ENCODE data around the gene PLPPR1.

PLPPR1 gene

DNA sequence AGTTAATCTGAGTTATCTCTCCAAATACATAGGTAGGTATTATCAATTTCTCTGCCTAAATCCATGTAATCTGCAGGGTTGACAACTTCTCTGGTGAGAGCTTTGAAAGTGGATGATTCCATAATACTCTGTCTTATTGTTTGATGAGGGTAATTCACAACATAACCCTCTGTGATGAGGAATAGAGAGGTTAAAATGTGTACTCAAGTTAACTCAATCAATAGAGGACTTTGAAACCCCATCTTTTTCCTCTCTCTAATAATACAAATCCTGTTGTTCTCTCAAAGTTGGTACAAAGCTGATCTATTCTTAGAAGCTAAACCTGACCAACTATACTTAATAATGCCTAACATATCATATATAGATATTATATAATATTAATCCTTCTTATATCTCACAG is 100.1 kb downstream of the PLPPR1 start:
- no peak for DNase-seq

DNA sequence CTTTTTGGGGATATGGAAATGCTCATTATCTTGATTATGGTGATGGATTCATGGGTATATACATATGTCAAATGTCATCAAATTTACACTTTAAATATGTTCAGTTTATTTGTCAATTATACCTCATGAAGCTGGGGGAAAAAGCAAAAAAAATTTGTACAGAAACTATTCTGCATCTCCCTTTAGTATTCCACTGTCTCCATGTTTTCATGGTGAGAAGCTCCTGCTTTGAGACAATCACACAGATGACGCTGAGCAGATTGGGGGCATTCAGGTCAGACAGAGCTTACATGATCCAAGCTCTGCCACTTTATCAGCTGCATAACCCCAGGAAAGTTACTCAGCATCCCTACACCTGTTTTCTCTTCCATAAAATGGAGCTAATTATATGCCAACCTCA is 101.5 kb downstream of the PLPPR1 start:
- DNase-seq, result peak; percentile 13

DNA sequence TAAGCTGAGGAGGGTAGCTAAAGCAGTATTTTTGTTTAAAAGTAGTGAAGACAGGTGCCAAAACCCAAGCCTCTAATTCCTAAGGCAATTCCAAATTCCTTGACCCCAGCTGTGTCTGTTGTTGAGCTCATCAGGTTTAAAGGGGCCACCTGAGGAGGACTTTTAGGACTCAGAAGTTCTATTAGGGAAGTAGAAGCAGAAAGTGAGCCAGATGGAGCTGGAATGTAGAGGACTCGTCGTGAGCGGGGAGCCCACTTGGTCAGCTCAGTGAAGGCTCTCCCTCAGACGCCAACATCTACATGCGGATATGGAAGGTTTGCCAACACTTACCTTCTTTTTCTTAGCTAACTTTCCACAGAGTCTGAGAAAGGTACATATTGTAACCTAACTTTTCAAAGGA is 102.8 kb downstream of the PLPPR1 start:
- no peak for DNase-seq

DNA sequence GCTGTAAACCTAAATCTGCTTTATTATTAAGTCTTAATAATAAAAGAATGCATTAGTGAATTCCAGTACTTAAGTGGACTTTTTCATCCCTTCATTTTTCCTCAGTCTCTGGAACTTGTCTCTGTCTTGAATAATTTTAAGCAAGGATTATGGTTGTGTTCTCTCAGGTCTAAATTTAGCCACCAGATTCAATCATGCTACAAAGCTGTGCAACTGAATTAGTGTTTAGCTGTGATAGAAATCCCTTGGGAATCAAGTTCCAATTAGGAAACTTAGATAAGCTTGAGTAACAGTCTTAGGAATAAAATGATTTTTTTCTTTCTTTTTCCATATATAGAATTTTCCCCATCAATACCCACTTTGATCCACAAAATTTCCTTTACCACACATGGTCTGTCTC is 104.3 kb downstream of the PLPPR1 start:
- peak; percentile 48 for DNase-seq

DNA sequence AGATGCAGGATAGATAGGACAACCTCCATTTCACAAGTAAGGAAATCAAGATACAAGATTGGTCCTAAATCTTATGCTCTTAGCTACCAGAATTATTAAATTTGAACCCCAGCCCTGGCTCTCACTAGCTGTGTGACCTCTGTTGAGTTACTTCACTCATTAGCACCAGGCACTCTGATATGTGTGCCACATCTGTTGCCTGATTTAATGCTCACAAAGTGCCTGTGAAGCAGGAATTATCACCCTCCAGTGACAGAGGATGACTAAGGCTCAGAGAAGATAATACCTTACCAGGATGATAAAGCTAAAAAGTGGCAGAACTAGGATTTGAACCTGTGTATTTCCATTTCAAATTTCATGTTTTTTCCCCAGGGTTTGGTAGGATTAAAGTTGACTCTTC is 110.0 kb downstream of the PLPPR1 start:
- peak; percentile 85 for DNase-seq

DNA sequence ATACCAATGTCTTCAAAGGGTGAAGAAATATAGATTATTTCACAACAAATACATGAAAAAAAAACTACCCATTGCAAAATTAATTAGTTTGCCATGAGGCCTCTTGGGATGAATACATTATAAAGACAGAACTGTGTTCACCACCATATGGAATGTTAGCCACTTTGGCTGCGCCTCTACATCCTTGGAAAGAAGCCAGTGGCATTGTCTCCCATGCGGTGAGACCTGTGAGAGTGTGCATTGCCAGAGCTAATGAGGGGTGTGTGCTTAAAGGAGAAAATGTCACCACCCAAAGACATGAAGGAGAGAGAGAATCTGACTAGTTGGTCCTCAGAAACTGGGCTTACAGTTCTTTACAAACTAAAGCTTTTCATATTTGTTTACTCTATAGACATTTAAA is 110.6 kb downstream of the PLPPR1 start:
- peak; percentile 98 for DNase-seq

DNA sequence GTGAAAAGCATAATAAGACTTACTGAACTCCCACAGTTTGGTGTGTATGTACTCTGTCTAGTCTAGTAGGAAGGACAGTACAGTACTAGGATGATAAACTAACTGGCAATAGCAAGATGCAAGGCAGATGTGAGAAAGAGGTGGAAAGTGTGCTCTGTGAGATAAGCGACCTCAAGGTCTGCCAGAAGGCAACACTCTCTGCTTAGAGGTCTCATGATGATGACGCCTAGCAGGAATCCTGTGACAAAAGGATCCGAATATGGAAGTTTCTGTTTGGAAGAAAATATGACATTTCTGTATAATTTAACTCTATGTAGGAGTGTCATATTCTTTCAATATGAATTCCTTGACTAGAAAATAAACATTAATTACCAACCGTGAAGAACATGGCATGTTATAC is 112.2 kb downstream of the PLPPR1 start:
- no peak for DNase-seq

DNA sequence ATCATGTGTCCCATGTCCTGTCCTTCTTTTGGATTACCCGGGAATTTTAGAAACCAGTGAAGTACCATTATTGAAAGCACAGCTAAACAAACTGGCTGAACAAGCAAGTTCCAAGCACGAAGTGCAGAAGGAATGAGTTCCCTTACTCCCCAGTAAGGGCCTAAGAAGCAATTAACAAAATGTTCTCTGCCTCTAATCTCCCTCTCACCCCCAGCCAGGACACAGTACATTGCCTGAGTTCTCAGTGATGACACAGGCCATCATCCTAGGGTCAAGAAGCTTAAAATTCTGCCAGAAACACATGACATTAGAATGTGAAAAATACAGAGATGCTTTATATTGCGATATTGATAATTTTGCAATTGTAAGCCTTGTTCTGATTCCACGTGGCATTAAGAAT is 118.0 kb downstream of the PLPPR1 start:
- no peak for DNase-seq

DNA sequence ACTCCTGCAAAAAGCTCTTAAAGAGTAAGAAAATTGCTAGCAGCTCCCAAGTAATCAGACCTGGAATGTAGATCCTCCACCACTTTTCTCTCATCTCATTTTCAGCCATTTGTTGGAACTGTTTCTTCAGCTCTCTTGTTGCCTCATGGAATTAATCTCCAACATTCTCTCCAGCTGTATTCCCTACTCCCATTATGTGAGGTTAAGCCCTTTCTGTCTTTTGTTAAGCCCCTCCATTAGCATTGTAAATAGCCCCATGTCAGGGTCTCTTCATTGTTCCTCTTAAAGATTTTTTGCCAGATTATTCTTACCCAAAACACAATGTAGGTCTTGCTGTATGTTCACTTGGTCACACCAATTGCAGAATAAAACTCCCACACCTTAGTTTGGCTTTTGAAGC is 119.8 kb downstream of the PLPPR1 start:
- DNase-seq, result no peak

DNA sequence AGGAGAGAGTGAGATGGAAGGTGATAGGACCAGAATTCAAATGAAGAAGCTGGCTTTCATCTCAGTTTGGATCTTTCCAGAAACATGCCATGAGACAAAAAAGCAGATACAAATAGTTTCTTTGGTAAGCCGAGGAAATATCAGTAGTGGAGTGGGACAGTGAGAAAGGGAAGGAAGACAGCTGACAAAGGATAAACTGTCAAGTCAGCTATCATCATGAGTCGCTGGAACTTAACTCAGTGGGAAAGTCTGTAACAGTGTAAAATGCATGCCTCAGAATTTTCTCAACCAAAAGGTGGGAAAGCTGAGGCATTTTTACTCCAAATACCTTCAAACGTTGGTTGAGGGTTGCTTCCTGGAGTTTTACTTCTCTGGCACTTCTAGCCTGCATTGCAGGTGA is 129.8 kb downstream of the PLPPR1 start:
- DNase-seq, result no peak

DNA sequence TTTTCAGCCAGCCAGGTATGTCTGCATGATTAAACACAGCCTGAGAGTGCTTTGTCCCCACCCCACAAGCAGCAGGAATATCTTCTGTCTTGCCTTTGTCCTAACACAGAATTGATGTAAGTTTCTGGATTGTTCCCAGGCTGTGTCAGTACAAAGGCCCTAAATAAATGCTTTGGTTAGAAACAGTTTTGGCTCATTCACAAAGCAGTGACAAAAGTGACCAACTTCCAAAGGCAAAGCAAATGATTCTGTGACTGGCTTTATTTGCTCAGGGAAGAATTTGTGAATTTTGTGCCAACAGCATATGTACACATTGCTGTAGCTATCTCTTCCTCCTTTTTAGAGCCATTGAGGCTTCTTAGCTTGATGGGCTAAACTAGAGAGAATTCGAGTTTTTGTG is 133.7 kb downstream of the PLPPR1 start:
- peak; percentile 92 for DNase-seq

DNA sequence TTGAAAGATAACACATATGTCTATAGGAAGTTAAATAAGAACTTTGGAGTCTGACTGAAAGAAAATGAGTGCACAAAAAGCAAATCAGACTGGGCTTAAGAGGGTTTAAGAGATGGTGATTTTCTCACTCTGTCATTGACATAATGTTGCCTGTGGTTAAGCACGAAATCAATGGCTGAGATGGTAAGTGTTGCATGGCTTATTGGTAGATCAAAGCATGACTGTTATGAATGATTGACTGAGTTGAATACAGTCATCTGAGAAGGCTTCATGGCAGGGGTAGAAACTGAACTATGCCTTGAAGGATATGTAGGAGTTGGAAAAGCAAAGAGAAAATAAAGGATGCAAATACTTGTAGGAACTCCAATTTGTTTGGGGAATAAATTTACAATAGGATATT is 136.6 kb downstream of the PLPPR1 start:
- no peak for DNase-seq

DNA sequence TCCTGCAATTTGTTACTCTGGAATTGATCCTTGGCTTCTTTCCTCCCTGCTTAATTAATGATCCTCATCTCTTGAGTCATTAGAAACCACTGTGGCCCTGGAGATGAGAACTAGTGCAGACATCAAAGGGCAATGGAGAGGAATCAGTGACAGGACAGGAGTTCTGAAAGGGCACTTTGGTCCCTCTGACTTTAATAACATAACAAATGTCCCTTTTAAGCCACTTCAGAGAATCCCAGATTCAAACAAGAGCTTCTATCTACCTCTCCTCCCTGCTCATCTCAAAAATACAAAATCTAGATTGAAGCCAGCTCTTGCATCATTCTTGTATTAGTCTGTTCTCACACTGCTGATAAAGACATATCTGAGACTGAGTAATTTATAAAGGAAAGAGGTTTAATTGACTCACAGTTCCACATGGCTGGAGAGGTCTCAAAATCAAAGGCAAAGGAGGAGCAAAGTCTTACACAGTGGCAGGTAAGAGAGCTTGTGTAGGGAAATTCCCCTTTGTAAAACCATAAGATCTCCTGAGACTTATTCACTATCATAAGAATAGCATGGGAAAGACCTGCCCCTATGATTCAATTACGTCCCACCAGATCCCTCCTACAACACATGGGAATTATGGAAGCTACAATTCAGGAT is 139.1 kb downstream of the PLPPR1 start:
- DNase-seq, result no peak

DNA sequence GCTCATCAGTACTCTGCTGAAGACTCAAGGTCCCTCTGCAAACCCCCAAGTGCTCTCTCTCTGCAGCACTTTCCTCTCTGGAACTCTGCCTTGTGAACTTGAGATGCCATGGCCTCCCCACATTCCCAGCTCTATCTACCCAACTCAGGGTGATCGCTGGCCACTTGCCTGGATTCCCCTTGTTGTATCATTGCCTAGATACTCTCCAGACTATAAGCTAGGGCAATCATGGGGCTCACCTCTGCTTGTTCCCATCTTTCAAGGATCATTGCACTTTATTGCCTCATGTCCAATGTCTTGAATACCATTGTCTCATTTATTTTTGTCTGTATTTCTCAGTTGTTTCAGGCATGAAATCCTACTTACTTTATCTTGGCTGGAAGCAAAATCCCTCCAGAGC is 144.1 kb downstream of the PLPPR1 start:
- DNase-seq, result peak; percentile 11

DNA sequence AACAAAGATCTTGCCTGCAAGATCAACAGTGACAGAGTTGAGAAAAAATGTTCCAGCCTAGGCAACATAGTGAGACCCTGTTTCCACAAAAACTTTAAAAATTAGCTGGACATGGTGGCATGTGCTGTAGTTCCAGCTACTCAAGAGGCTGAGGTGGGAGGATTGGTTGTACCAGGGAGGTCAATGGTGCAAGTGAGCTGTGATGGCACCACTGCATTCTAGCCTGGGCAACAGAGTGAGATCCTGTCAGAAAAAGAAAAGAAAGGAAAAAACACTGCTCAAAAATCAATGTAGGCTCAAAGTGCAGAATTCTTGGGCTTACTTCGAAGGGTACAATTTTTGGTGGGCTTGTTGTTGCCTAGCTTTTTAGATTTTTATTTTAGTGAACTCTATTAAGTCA is 145.4 kb downstream of the PLPPR1 start:
- DNase-seq, result no peak

DNA sequence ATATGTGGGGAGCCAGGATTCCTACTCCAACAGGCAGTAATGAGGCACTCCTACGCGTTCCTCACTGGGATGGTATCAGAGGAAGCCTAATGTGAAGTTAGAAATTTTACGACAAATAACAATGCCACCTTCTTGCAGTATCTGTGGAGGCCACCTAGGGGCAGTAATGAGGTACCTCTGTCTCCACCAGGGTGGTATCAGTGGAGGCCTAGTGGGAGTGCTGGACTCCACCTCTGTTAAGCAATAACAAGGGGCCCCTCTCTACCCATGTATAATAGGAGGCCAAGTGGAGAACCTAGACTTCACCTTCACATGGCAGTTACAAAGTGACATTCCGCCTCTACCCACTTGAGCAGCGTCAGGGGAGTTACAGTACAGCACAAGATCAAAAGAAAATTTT is 147.9 kb downstream of the PLPPR1 start:
- peak; percentile 31 for DNase-seq

DNA sequence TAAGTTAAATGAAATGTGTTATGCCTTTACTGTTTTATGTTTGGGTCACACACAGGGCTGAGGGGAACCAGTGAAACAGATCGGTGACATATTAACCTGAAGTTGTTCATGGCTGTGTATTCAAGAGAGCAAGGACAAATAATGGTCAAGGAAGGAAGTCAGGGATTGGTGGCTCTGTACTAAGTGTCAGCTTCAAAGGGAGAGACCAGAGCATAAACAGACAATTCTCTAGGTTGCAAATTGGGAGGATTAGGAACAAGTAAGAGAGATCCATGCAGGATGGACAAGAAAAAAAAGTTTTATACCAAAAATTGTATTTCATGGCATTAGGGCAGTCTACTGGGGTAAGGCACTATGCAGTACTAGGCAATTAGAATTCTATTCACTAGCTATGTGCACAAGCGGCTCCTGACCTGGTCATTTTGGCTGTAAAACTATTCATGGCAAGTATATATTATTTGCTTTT is 156.3 kb downstream of the PLPPR1 start:
- no peak for DNase-seq

DNA sequence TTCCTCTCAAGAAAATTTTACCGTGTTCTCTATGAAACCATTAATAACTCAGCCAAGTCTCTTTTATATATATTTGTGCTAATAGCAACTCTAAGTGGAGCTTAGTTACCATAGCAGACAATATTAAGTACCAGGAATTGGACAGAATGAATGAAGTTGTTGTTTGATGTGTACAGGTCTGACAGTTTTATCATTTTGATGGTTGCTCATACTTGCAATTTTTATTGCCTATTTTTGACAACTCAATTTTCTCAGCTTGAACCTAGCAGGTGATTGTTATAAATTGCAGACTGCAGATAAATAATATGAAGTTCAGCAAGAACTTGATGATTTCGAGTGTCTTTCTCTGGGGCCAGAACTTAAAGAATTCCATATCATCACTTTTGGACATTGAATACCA is 163.2 kb downstream of the PLPPR1 start:
- no peak for DNase-seq

DNA sequence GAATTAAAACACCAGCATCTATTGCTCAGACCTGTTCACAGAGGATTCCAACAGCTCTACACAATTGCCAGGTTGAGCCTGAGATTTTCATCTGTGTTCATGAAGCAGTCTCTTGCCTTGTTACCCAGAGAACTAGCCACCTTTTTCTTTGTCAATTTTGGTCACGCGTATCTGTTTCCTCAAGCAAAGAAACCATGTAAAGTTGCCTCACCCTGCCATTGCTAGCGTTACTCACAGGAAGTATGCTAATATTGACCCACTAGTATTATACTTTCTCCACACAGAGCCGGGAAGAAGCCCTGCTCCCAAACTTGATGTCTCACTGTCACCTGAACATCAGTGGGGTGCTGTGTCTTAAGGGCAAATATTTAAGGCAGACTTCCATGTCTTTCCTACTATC is 168.5 kb downstream of the PLPPR1 start:
- DNase-seq, result no peak

DNA sequence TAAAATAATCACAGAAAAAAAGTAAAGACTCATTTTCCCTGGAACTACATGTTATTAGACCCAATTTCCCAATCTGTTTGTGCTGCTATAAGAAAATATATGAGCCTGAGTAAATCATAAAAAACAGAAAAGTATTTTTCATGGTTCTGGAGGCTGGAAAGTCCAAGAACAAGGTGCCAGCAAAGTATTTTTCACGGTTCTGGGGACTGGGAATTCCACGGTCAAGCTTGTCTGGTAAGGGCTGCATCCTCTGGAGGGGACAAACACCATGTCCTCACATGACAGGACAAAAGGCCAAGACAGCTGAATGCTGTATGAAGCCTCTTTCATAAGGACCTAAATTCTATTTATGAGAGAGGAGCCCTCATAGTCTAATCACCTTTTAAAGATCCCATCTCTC is 172.3 kb downstream of the PLPPR1 start:
- DNase-seq, result no peak

DNA sequence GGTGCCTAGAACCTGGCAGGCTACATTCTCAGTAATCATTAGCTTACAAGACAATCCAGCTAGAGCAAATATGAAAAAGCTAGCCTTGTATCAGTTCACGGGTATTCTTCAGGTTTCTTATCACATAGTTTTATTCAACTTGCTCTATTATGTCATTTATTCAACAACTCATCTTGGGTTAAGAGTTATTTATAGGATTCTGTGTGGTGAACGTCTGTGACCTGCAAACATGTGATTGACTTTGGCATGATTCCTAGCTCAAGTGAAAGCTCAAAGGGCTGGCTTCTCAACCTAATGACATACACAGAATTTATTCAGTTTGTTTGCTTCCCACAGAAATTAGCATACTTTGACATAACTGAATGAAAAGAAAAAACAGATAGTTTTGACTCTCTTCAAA is 173.1 kb downstream of the PLPPR1 start:
- DNase-seq, result peak; percentile 9

DNA sequence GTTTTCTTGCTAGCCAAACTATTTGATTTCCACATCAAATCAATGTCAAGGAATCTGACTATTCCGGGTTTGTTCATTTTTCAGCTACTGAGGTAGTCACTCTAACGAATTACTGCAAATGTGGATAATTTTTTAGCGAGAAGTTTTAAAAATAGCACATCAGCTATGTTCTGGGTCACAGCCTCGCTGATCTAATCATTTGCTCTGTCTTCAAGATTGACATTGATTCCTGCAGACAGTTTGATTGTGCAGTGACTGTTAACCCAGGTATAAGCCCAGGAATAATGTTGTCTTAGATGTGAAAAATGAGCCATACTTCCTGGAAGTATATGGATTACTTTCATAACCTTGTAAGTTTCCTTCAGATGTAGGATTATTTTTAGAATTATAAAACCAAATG is 181.1 kb downstream of the PLPPR1 start:
- DNase-seq, result no peak

DNA sequence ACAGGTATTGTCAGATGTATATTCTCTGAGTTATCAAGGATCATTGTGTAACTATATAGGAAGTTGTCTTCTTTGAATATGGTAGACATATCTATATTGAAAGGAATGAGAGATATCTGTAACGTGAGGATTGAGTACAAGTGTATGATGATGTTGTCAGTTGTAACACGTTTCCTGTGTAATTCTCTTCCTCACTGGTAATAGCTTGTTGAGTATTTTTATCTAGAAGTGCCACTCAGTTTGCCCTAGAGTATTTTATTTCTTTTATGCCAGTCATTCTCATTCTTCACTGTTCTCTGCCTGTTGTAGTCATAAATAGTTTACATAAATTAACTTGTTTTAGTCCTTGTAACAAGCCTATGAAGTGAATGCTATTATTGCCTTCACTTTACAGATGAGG is 184.1 kb downstream of the PLPPR1 start:
- DNase-seq, result no peak

DNA sequence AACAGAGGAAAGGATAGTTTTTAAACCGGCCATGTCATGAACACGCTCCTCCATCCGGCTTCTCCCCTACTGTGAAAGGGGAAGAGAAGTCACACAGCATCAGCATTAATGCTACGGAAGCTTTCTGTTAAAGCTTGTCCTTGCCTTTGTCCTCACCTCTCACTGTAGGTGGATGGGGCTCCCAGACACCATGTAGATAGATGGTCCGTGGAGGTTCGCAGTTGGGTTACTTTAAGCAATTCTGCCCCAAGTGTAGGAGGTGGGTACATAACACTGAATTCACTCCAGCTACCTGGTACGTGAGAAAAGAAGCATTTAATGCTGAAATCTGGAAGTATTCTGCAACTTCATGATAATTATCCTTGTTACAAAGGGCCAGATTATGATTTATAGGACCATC is 190.5 kb downstream of the PLPPR1 start:
- DNase-seq, result no peak

DNA sequence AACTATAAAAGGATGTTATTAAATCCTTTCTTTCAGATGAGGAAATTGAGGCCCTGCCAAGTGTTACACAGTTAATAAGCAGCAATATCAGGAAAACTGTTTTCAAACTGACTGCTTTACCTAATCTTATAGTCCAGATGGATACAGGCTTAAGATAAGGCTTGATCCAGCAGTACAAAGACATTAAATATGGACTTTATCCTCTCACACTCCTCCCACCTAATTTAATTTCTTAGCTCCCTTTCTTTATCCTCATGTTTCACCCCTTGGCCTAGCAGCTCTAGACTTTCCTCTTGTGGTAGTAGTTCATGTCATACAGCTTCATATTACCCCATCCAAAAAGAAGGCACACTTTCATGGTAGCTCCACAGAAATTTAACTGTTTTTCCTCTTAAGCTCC is 191.8 kb downstream of the PLPPR1 start:
- no peak for DNase-seq

DNA sequence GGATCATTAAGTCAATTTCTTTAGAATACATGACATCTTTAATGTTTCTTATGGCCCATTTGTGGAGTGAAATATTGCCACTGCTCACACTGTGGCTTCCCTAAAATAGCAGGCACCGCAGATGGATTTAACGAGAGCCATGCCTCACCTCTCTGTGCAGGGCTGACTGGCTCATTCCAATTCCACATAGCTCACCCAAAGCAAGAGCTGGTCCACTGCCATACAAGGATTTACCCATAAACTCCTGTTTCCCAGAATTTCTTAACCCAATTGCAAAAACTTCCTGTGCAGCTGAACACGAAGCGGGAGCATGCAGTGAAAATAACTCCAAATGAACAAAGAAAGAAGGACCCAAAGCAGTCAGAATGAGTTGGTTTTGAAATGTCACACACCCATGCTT is 196.7 kb downstream of the PLPPR1 start:
- DNase-seq, result no peak
